CD8-positive, alpha-beta memory T cell (primary cell): Measurements from ENCODE around the gene ZNF526. TPM values are rescaled to one million over a fixed set of nuclear protein-coding genes. Genes with fewer than 3 reads are reported as not detected.

Experiments
- CTCF ChIA-PET: fragments of 350-600 bp; sonication (Branson Sonifier 250); formaldehyde crosslinking; loops from one replicate; lab custom pipeline; 2021; ENCODE audit warnings: antibody characterized with exemption; lab: Charles Lee
- POLR2A ChIA-PET: fragments of 350-600 bp; sonication (Branson Sonifier 250); formaldehyde crosslinking; loops from one replicate; lab custom pipeline; 2021; ENCODE audit warnings: antibody characterized with exemption; lab: Charles Lee
- DNase-seq, 5 donors: peaks; one replicate each; pipeline versions ENCODE4 v3.0.0 to v3.0.0-alpha.2; 2020 to 2022; ENCODE audit warnings: mixed read lengths in 1 of 5
- H3K27ac ChIP-seq: one replicate; pipeline ENCODE4 v1.7.0; 2013; ENCODE audit warnings: low read depth, mild to moderate bottlenecking, low read length, moderate library complexity
- H3K27me3 ChIP-seq: 2 replicates; pipeline ENCODE4 v1.7.0; 2013; ENCODE audit warnings: low read length, mild to moderate bottlenecking; ENCODE audit not compliant: insufficient read depth, poor library complexity, severe bottlenecking
- H3K36me3 ChIP-seq: 2 replicates; pipeline ENCODE4 v1.7.0; 2013; ENCODE audit warnings: mild to moderate bottlenecking, low read length, moderate library complexity; ENCODE audit not compliant: insufficient read depth
- H3K4me1 ChIP-seq: 2 replicates; pipeline ENCODE4 v1.7.0; 2013; ENCODE audit warnings: mild to moderate bottlenecking, low read length, moderate library complexity; ENCODE audit not compliant: insufficient read depth
- H3K4me3 ChIP-seq: 2 replicates; pipeline ENCODE4 v1.7.0; 2013; ENCODE audit warnings: mild to moderate bottlenecking, low read length
- H3K9me3 ChIP-seq: 2 replicates; pipeline ENCODE4 v1.7.0; 2013; ENCODE audit warnings: mild to moderate bottlenecking, low read length
- H3K27ac Mint-ChIP-seq, 8 donors: one replicate each; pipeline ENCODE4 v1.8.0; 2020 to 2021; ENCODE audit warnings: mixed read lengths in 8 of 8, mild to moderate bottlenecking in 6 of 8, inconsistent platforms in 3 of 8, moderate library complexity in 3 of 8
- H3K27me3 Mint-ChIP-seq, 2 donors: one replicate each; pipeline ENCODE4 v1.8.0; 2020 to 2021; ENCODE audit warnings: mixed read lengths in 2 of 2, mild to moderate bottlenecking in 1 of 2, moderate library complexity in 1 of 2
- H3K36me3 Mint-ChIP-seq, 3 donors: one replicate each; pipeline ENCODE4 v1.8.0; 2020 to 2021; ENCODE audit warnings: mixed read lengths in 3 of 3, inconsistent platforms in 1 of 3, mild to moderate bottlenecking in 1 of 3
- H3K4me1 Mint-ChIP-seq, 3 donors: one replicate each; pipeline ENCODE4 v1.8.0; 2020 to 2021; ENCODE audit warnings: mixed read lengths in 3 of 3, inconsistent platforms in 1 of 3, mild to moderate bottlenecking in 1 of 3
- H3K4me3 Mint-ChIP-seq, 7 donors: one replicate each; pipeline ENCODE4 v1.8.0; 2020 to 2021; ENCODE audit warnings: mixed read lengths in 7 of 7, mild to moderate bottlenecking in 6 of 7, moderate library complexity in 4 of 7, inconsistent platforms in 2 of 7
- H3K9me3 Mint-ChIP-seq, 5 donors: one replicate each; pipeline ENCODE4 v1.8.0; 2020 to 2022; ENCODE audit warnings: mixed read lengths in 5 of 5, mild to moderate bottlenecking in 3 of 5, moderate library complexity in 2 of 5, inconsistent platforms in 1 of 5
- polyA plus RNA-seq: library from polyadenylated mRNA; unstranded; fragments of 300-500 nt; fragmentation: Illumina TruSeq; gene quantifications from one replicate; pipeline ENCODE4 v1.2.3, GENCODE V29; 2021
- total RNA-seq, 2 experiments: library from RNA; stranded (reverse); gene quantifications; one replicate each; pipeline ENCODE4 v1.2.3, GENCODE V29; 2021

The ZNF526 gene
- total and polyA plus RNA-seq, 3 experiments from 2014 or later, result 9.0 to 20.5 (median 18.4) TPM

GRCh38 chr19:42244347-42245220 is 24.5 kb downstream of the ZNF526 start:
- Mint-ChIP-seq H3K4me3 (peak overlapping the region; percentile 94 to 99 (median 96)), H3K36me3 (peaks cover 0 to 29% (median 1%) of the 10 kb centered on the region in 3 donors), H3K4me1 (peaks cover 42 to 58% (median 45%) of the 10 kb centered on the region in 3 donors), H3K9me3 (no peaks in the 10 kb centered on the region), H3K27ac (peak overlapping the region; percentile 95 to 99 (median 98)), H3K27me3 (peaks cover 0 to 2% of the 10 kb centered on the region in 2 donors)
- ChIA-PET POLR2A (interaction anchor here (0.7 to 3.9 kb wide), 7 partner anchors 11 to 112 kb away, joined by 3 to 26 read pairs (median 4); partner anchors contain the start of genes ERF and PAFAH1B3), CTCF (interaction anchor here (0.8 to 8.6 kb wide), 12 partner anchors 9 to 385 kb away, joined by 3 to 72 read pairs (median 3); partner anchors contain the start of genes POU2F2 and RPS19)
- Histone ChIP-seq H3K9me3 (no peaks in the 10 kb centered on the region), H3K27me3 (no peaks in the 10 kb centered on the region), H3K27ac (peak overlapping the region; percentile 66), H3K4me1 (peaks cover 40% of the 10 kb centered on the region), H3K36me3 (peaks cover 4% of the 10 kb centered on the region), H3K4me3 (peak overlapping the region; percentile 81)
- DNase-seq, result peak; percentile 84 to 94 (median 86)

GRCh38 chr19:42245231-42245630 is 25.1 kb downstream of the ZNF526 start:
- Histone ChIP-seq H3K27ac (no peak overlapping the region), H3K4me1 (peaks cover 35% of the 10 kb centered on the region), H3K9me3 (no peaks in the 10 kb centered on the region), H3K4me3 (no peak overlapping the region), H3K36me3 (no peaks in the 10 kb centered on the region), H3K27me3 (no peaks in the 10 kb centered on the region)
- H3K9me3 Mint-ChIP-seq, result no peaks in the 10 kb centered on the region
- H3K4me3 Mint-ChIP-seq, result peak overlapping the region in 6 of 7 donors; percentile 94 to 99 (median 98)
- H3K36me3 Mint-ChIP-seq, result peaks cover 0 to 28% (median 1%) of the 10 kb centered on the region in 3 donors
- H3K4me1 Mint-ChIP-seq, result peaks cover 36 to 56% (median 39%) of the 10 kb centered on the region in 3 donors
- H3K27me3 Mint-ChIP-seq, result peaks cover 0 to 2% of the 10 kb centered on the region in 2 donors
- ChIA-PET CTCF (interaction anchor here (1.0 to 8.6 kb wide), 11 partner anchors 8 to 386 kb away, joined by 3 to 72 read pairs (median 3); partner anchors contain the start of genes POU2F2 and RPS19), POLR2A (interaction anchor here (0.7 to 3.9 kb wide), 5 partner anchors 25 to 112 kb away, joined by 3 to 26 read pairs (median 4); partner anchors contain the start of gene PAFAH1B3)
- H3K27ac Mint-ChIP-seq, result peak overlapping the region; percentile 95 to 99 (median 98)
- no peak for DNase-seq

GRCh38 chr19:42246143-42246921 is 26.2 kb downstream of the ZNF526 start:
- POLR2A ChIA-PET, result interaction anchor here (1.0 to 1.4 kb wide), 3 partner anchors 9 to 38 kb away, joined by 3 to 6 read pairs (median 5); partner anchors contain the start of gene ERF
- H3K36me3 Mint-ChIP-seq, result peaks cover 0 to 23% (median 1%) of the 10 kb centered on the region in 3 donors
- H3K4me1 ChIP-seq, result peaks cover 33% of the 10 kb centered on the region
- H3K9me3 Mint-ChIP-seq, result no peaks in the 10 kb centered on the region
- H3K36me3 ChIP-seq, result no peaks in the 10 kb centered on the region
- H3K27ac Mint-ChIP-seq, result peak overlapping the region in 5 of 8 donors; percentile 11 to 71 (median 22)
- H3K27ac ChIP-seq, result no peak overlapping the region
- no peaks in the 10 kb centered on the region for H3K9me3 ChIP-seq
- CTCF ChIA-PET, result interaction anchor here (1.0 to 8.6 kb wide), 5 partner anchors 13 to 138 kb away, joined by 3 to 72 read pairs (median 3); no protein-coding TSS in a partner anchor
- no peaks in the 10 kb centered on the region for H3K27me3 ChIP-seq
- no peak overlapping the region for H3K4me3 ChIP-seq
- peak overlapping the region in 1 of 7 donors; percentile 45 for H3K4me3 Mint-ChIP-seq
- H3K27me3 Mint-ChIP-seq, result peaks cover 0 to 2% of the 10 kb centered on the region in 2 donors
- H3K4me1 Mint-ChIP-seq, result peaks cover 25 to 53% (median 32%) of the 10 kb centered on the region in 3 donors
- no peak for DNase-seq

GRCh38 chr19:42246922-42247639 is 27.0 kb downstream of the ZNF526 start:
- POLR2A ChIA-PET, result interaction anchor here (1.0 to 1.4 kb wide), 3 partner anchors 8 to 37 kb away, joined by 3 to 6 read pairs (median 5); partner anchors contain the start of gene ERF
- Histone ChIP-seq H3K4me1 (peaks cover 34% of the 10 kb centered on the region), H3K27me3 (no peaks in the 10 kb centered on the region), H3K9me3 (no peaks in the 10 kb centered on the region), H3K4me3 (no peak overlapping the region), H3K36me3 (no peaks in the 10 kb centered on the region), H3K27ac (no peak overlapping the region)
- Mint-ChIP-seq H3K9me3 (peaks cover 0 to 1% (median 0%) of the 10 kb centered on the region in 5 donors), H3K27ac (peak overlapping the region in 7 of 8 donors; percentile 17 to 87 (median 64)), H3K4me3 (no peak overlapping the region), H3K4me1 (peaks cover 25 to 53% (median 34%) of the 10 kb centered on the region in 3 donors), H3K36me3 (peaks cover 0 to 23% (median 1%) of the 10 kb centered on the region in 3 donors), H3K27me3 (peaks cover 0 to 2% of the 10 kb centered on the region in 2 donors)
- CTCF ChIA-PET, result interaction anchor here (1.0 to 8.6 kb wide), 3 partner anchors 32 to 139 kb away, joined by 3 to 72 read pairs (median 4); no protein-coding TSS in a partner anchor
- no peak for DNase-seq

GRCh38 chr19:42247640-42248199 is 27.6 kb downstream of the ZNF526 start:
- CTCF ChIA-PET, result interaction anchor here (1.2 to 8.6 kb wide), 2 partner anchors 32 to 33 kb away, joined by 4 to 72 read pairs; no protein-coding TSS in a partner anchor
- Histone ChIP-seq H3K4me1 (peaks cover 40% of the 10 kb centered on the region), H3K36me3 (no peaks in the 10 kb centered on the region), H3K9me3 (no peaks in the 10 kb centered on the region), H3K4me3 (no peak overlapping the region), H3K27ac (no peak overlapping the region), H3K27me3 (no peaks in the 10 kb centered on the region)
- Mint-ChIP-seq H3K36me3 (peaks cover 0 to 22% (median 1%) of the 10 kb centered on the region in 3 donors), H3K4me3 (no peak overlapping the region), H3K27ac (no peak overlapping the region), H3K27me3 (peaks cover 0 to 5% of the 10 kb centered on the region in 2 donors), H3K9me3 (peaks cover 0 to 1% (median 0%) of the 10 kb centered on the region in 5 donors), H3K4me1 (peaks cover 31 to 58% (median 36%) of the 10 kb centered on the region in 3 donors)
- POLR2A ChIA-PET, result interaction anchor here (1.0 to 1.4 kb wide), 2 partner anchors 23 to 37 kb away, joined by 3 to 5 read pairs; no protein-coding TSS in a partner anchor
- no peak for DNase-seq

GRCh38 chr19:42248270-42249148 is 28.4 kb downstream of the ZNF526 start:
- POLR2A ChIA-PET, result no interaction called here
- Histone ChIP-seq H3K27me3 (no peaks in the 10 kb centered on the region), H3K9me3 (no peaks in the 10 kb centered on the region), H3K4me3 (no peak overlapping the region), H3K36me3 (no peaks in the 10 kb centered on the region), H3K4me1 (peaks cover 42% of the 10 kb centered on the region), H3K27ac (no peak overlapping the region)
- H3K27ac Mint-ChIP-seq, result peak overlapping the region in 1 of 8 donors; percentile 64
- peaks cover 0 to 1% (median 0%) of the 10 kb centered on the region in 5 donors for H3K9me3 Mint-ChIP-seq
- H3K4me3 Mint-ChIP-seq, result peak overlapping the region in 1 of 7 donors; percentile 40
- no peak for DNase-seq
- H3K4me1 Mint-ChIP-seq, result peaks cover 28 to 56% (median 32%) of the 10 kb centered on the region in 3 donors
- peaks cover 0 to 17% (median 1%) of the 10 kb centered on the region in 3 donors for H3K36me3 Mint-ChIP-seq
- CTCF ChIA-PET, result interaction anchor here (8.6 kb wide), 1 partner anchor 31 kb away, joined by 72 read pairs; no protein-coding TSS in a partner anchor
- peaks cover 0 to 5% of the 10 kb centered on the region in 2 donors for H3K27me3 Mint-ChIP-seq
